ENCODE measurements around the gene HPSE2.

DNA sequence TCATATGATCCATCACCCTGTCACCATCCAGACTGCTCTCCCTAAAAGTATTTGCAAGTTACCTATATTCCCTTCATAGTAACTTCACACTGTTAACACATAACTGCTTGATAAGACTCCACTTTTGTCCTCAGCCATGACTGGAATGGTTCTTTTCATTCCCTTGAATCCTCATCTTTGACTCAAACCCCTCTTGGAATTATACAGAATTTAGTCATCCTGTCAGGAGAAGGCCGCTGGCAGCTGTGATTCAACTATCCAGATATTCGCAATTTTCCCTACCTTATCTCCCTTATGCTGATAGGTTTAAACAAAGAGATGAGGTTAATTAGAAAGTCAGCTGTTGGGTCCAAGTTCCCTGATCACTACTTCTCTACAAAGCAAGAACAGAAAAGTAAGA lies 646.0 kb downstream of the HPSE2 start:
- TF ChIP-seq, protein P1, sequence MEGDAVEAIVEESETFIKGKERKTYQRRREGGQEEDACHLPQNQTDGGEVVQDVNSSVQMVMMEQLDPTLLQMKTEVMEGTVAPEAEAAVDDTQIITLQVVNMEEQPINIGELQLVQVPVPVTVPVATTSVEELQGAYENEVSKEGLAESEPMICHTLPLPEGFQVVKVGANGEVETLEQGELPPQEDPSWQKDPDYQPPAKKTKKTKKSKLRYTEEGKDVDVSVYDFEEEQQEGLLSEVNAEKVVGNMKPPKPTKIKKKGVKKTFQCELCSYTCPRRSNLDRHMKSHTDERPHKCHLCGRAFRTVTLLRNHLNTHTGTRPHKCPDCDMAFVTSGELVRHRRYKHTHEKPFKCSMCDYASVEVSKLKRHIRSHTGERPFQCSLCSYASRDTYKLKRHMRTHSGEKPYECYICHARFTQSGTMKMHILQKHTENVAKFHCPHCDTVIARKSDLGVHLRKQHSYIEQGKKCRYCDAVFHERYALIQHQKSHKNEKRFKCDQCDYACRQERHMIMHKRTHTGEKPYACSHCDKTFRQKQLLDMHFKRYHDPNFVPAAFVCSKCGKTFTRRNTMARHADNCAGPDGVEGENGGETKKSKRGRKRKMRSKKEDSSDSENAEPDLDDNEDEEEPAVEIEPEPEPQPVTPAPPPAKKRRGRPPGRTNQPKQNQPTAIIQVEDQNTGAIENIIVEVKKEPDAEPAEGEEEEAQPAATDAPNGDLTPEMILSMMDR (IDR thresholded peaks at IDR 0.05): no peak
- no peak for TF ChIP-seq POLR2A (IDR thresholded peaks at IDR 0.05)
